Stimulated activated CD4-positive, alpha-beta T cell treated with anti-CD3 and anti-CD28 coated beads, Interleukin-2, amount 100 ng/mL, for 48 hours (primary cell): Measurements from ENCODE around the gene SPOP.

ENCODE experiments used
- DNase-seq, 2 donors: peaks; one replicate each; pipeline ENCODE4 v3.0.0-alpha.2; 2020

The SPOP gene

GRCh38 chr17:49582789-49583188, 95.1 kb downstream of the SPOP start:
- no peak for DNase-seq

GRCh38 chr17:49582055-49582722, 95.7 kb downstream of the SPOP start:
- DNase-seq, result no peak

- no peak for DNase-seq
Measured at GRCh38 chr17:49581648-49581998, 96.3 kb downstream of the SPOP start.

- DNase-seq, result no peak
Measured at GRCh38 chr17:49580981-49581647, 96.8 kb downstream of the SPOP start.

- DNase-seq, result no peak
Measured at GRCh38 chr17:49580055-49580721, 97.7 kb downstream of the SPOP start.

GRCh38 chr17:49579522-49579921, 98.4 kb downstream of the SPOP start:
- DNase-seq, result no peak

GRCh38 chr17:49578952-49579500, 98.9 kb downstream of the SPOP start:
- DNase-seq, result no peak

- DNase-seq, result no peak
Measured at GRCh38 chr17:49578414-49578813, 99.5 kb downstream of the SPOP start.

- DNase-seq, result no peak
Measured at GRCh38 chr17:49577963-49578362, 99.9 kb downstream of the SPOP start.

GRCh38 chr17:49577650-49577934, 100.3 kb downstream of the SPOP start:
- no peak for DNase-seq

- DNase-seq, result no peak
Measured at GRCh38 chr17:49576917-49577649, 100.8 kb downstream of the SPOP start.

- no peak for DNase-seq
Measured at GRCh38 chr17:49576088-49576916, 101.6 kb downstream of the SPOP start.

- DNase-seq, result peak; percentile 67 to 84
Measured at GRCh38 chr17:49575679-49576087, 102.2 kb downstream of the SPOP start, which contains the start of gene NXPH3. NXPH3 (plus strand) TSS chr17:49575871; CDS start chr17:49576220, 349 bp downstream.

GRCh38 chr17:49574945-49575678, 102.8 kb downstream of the SPOP start:
- DNase-seq, result no peak

- DNase-seq, result no peak
Measured at GRCh38 chr17:49574323-49574781, 103.5 kb downstream of the SPOP start.

GRCh38 chr17:49573510-49574322, 104.2 kb downstream of the SPOP start:
- no peak for DNase-seq

GRCh38 chr17:49572806-49573420, 105.0 kb downstream of the SPOP start:
- no peak for DNase-seq

GRCh38 chr17:49572226-49572625, 105.7 kb downstream of the SPOP start:
- DNase-seq, result no peak

- no peak for DNase-seq
Measured at GRCh38 chr17:49571764-49572163, 106.1 kb downstream of the SPOP start.

- DNase-seq, result no peak
Measured at GRCh38 chr17:49571283-49571682, 106.6 kb downstream of the SPOP start.
